HepG2 (cell line): ENCODE measurements around the gene FAT1. TPM values are rescaled to one million over a fixed set of nuclear protein-coding genes. Genes with fewer than 3 reads are reported as not detected.
A peak's percentile ranks its signal among the peaks of the same experiment; 100 is the strongest.

Source experiments
- ATAC-seq: fragments of 200-7000 bp; cut with Tn5 transposase; 3 replicates; pipeline ENCODE4 v1.9.1; 2020; ENCODE audit warnings: mild to moderate bottlenecking, moderate library complexity
- BruUV-seq: library from RNA; stranded (reverse); fragments of 400-500 nt; replicated peaks from 2 replicates; lab custom pipeline; 2021; lab: Mats Ljungman, UMichigan
- CTCF ChIA-PET: fragments of 300-600 bp; formaldehyde crosslinking; extraction: SDS; loops from one replicate; lab custom pipeline; 2021; ENCODE audit warnings: low total read pairs, inconsistent platforms, low intra/inter-chr PET ratio; lab: Yijun Ruan, JAX
- POLR2A ChIA-PET: fragments of 350-600 bp; sonication (Branson Sonifier 250); formaldehyde crosslinking; loops from one replicate; lab custom pipeline; 2020; ENCODE audit warnings: antibody characterized with exemption, inconsistent platforms; lab: Yijun Ruan, JAX
- DNase-seq: peaks from one replicate; pipeline ENCODE4 v3.0.0-alpha.2; 2015; ENCODE audit warnings: low spot score
- FAIRE-seq: peaks from 3 replicates; lab custom pipeline; 2011; peaks lifted over from hg19 to GRCh38; lab: Jason Lieb, UNC
- H2AFZ ChIP-seq: one replicate; pipeline ENCODE4 v1.6.1; 2011; ENCODE audit warnings: low read length, inconsistent platforms
- H3K27ac ChIP-seq: fragments of 300-600 bp; 3 replicates; pipeline ENCODE4 v1.8.0; 2011; ENCODE audit warnings: mixed run types, mild to moderate bottlenecking, mixed read lengths, low read length, inconsistent platforms; ENCODE audit not compliant: insufficient read depth; ENCODE audit errors: extremely low read length
- H3K27me3 ChIP-seq, 2 experiments: fragments of 200-600 bp in 1 of 2; 2 replicates in 1 of 2; 3 replicates in 1 of 2; pipeline versions ENCODE4 v1.6.0 to v1.8.0; 2011; ENCODE audit warnings: low read length in 2 of 2, mild to moderate bottlenecking in 2 of 2, moderate library complexity in 2 of 2, inconsistent platforms in 1 of 2; ENCODE audit not compliant: insufficient read depth in 2 of 2, control insufficient read depth in 1 of 2
- H3K36me3 ChIP-seq, 2 experiments: fragments of 200-600 bp in 1 of 2; replicated peaks in 1 of 2; 2 replicates in 1 of 2; 3 replicates in 1 of 2; pipeline versions ENCODE4 v1.5.1 to v1.8.0; 2011; ENCODE audit warnings: low read length in 2 of 2, inconsistent platforms in 1 of 2; ENCODE audit not compliant: insufficient read depth in 2 of 2, control insufficient read depth in 1 of 2
- H3K4me1 ChIP-seq: 2 replicates; pipeline ENCODE4 v1.5.1; 2012; ENCODE audit warnings: low read length, inconsistent platforms; ENCODE audit not compliant: insufficient read depth
- H3K4me2 ChIP-seq: 2 replicates; pipeline ENCODE4 v1.6.0; 2011; ENCODE audit warnings: low read depth, low read length, inconsistent platforms
- H3K4me3 ChIP-seq, 3 experiments: fragments of 200-600 bp in 1 of 3; sonication (generic), shearing (Covaris generic) in 1 of 3; replicated peaks in 1 of 3; 2 replicates each; pipeline ENCODE4 v1.5.1; 2011 to 2016; ENCODE audit warnings: low read length in 3 of 3, inconsistent platforms in 2 of 3, low read depth in 2 of 3, mild to moderate bottlenecking in 2 of 3, control low read depth in 1 of 3, mixed read lengths in 1 of 3; ENCODE audit not compliant: insufficient read depth in 1 of 3
- H3K79me2 ChIP-seq: one replicate; pipeline ENCODE4 v1.6.1; 2011; ENCODE audit warnings: low read length, inconsistent platforms; ENCODE audit not compliant: insufficient read depth
- H3K9ac ChIP-seq: 2 replicates; pipeline ENCODE4 v1.6.0; 2011; ENCODE audit warnings: mild to moderate bottlenecking, low read depth, low read length, inconsistent platforms; ENCODE audit not compliant: insufficient read depth
- H3K9me3 ChIP-seq: 2 replicates; pipeline ENCODE4 v1.5.1; 2012; ENCODE audit warnings: mild to moderate bottlenecking, low read length
- H4K20me1 ChIP-seq: 2 replicates; pipeline ENCODE4 v1.6.0; 2011; ENCODE audit warnings: inconsistent platforms, mild to moderate bottlenecking, low read length, moderate library complexity; ENCODE audit not compliant: insufficient read depth
- AGO2 ChIP-seq: fragments of 200-400 bp; formaldehyde crosslinking; optimal IDR thresholded peaks from 2 replicates; pipeline ENCODE3; 2017; ENCODE audit warnings: mild to moderate bottlenecking, low read depth, low read length, moderate library complexity
- ARNT ChIP-seq: fragments of 450-650 bp; IDR thresholded peaks from 2 replicates; pipeline ENCODE4 v1.6.1; 2017
- ATF7-NPFF ChIP-seq: sonication (generic); formaldehyde crosslinking; IDR thresholded peaks from 2 replicates; pipeline ENCODE4 v1.8.1; 2023; ENCODE audit warnings: mild to moderate bottlenecking, low read depth, missing genetic modification reagents, moderate library complexity
- HMG20B ChIP-seq: conservative IDR thresholded peaks from 2 replicates; pipeline ENCODE4 v1.6.1; 2016; ENCODE audit warnings: missing genetic modification reagents, missing compliant biosample characterization
- MBD4 ChIP-seq: IDR thresholded peaks from 2 replicates; pipeline ENCODE4 v1.6.1; 2012; ENCODE audit warnings: low read length, inconsistent platforms, borderline replicate concordance
- MIXL1 ChIP-seq: IDR thresholded peaks from 2 replicates; pipeline ENCODE4 v1.6.1; 2016
- RXRA ChIP-seq: sonication (generic); formaldehyde crosslinking; IDR thresholded peaks from 2 replicates; pipeline ENCODE4 v1.5.1; 2020; ENCODE audit warnings: missing genetic modification reagents
- SOX6 ChIP-seq, 2 experiments: fragments of 450-650 bp in 1 of 2; sonication (generic) in 1 of 2; formaldehyde crosslinking in 1 of 2; IDR thresholded peaks; 2 replicates each; pipeline versions ENCODE4 v1.4.0 to v1.6.1; 2017 to 2020; ENCODE audit warnings: antibody characterized with exemption in 1 of 2, mild to moderate bottlenecking in 1 of 2, missing genetic modification reagents in 1 of 2
- SRSF9 ChIP-seq: fragments of 200-400 bp; formaldehyde crosslinking; IDR thresholded peaks from 2 replicates; pipeline ENCODE4 v1.6.1; 2018; ENCODE audit warnings: borderline replicate concordance, mild to moderate bottlenecking, low read depth, low read length; ENCODE audit not compliant: insufficient read depth, poor library complexity, severe bottlenecking
- THYN1 ChIP-seq: sonication (generic); formaldehyde crosslinking; IDR thresholded peaks from 2 replicates; pipeline ENCODE4 v1.8.1; 2023; ENCODE audit warnings: low read depth, mild to moderate bottlenecking, moderate library complexity, missing genetic modification reagents, borderline replicate concordance
- ZBTB38 ChIP-seq: sonication (generic); formaldehyde crosslinking; IDR thresholded peaks from 2 replicates; pipeline ENCODE4 v1.5.1; 2020; ENCODE audit warnings: mild to moderate bottlenecking, missing genetic modification reagents
- ZBTB8A ChIP-seq: sonication (generic); formaldehyde crosslinking; IDR thresholded peaks from 2 replicates; pipeline ENCODE4 v1.4.0; 2020; ENCODE audit warnings: mild to moderate bottlenecking, low read depth, missing genetic modification reagents, borderline replicate concordance
- ZFP1 ChIP-seq: IDR thresholded peaks from 2 replicates; pipeline ENCODE4 v1.6.1; 2016
- ZFP36L1 ChIP-seq: sonication (generic); formaldehyde crosslinking; IDR thresholded peaks from 2 replicates; pipeline ENCODE4 v1.8.0; 2022; ENCODE audit warnings: mild to moderate bottlenecking, missing genetic modification reagents, moderate library complexity
- ZFP82 ChIP-seq: sonication (generic); formaldehyde crosslinking; IDR thresholded peaks from 2 replicates; pipeline ENCODE4 v1.5.1; 2020; ENCODE audit warnings: mild to moderate bottlenecking, missing genetic modification reagents, borderline replicate concordance
- ZKSCAN1 ChIP-seq: fragments of 150-350 bp; IDR thresholded peaks from 2 replicates; pipeline ENCODE4 v1.6.1; 2014; ENCODE audit warnings: low read length
- ZNF12 ChIP-seq: sonication (generic); formaldehyde crosslinking; IDR thresholded peaks from 2 replicates; pipeline ENCODE4 v1.5.0; 2020; ENCODE audit warnings: missing genetic modification reagents
- ZNF225 ChIP-seq: sonication (generic); formaldehyde crosslinking; IDR thresholded peaks from 2 replicates; pipeline ENCODE4 v1.4.0; 2020; ENCODE audit warnings: mild to moderate bottlenecking, missing genetic modification reagents
- ZNF441 ChIP-seq: sonication (generic); formaldehyde crosslinking; IDR thresholded peaks from 2 replicates; pipeline ENCODE4 v1.7.0; 2021; ENCODE audit warnings: missing genetic modification reagents, borderline replicate concordance
- ZNF788 ChIP-seq: sonication (generic); formaldehyde crosslinking; IDR thresholded peaks from 2 replicates; pipeline ENCODE4 v1.5.0; 2020; ENCODE audit warnings: mild to moderate bottlenecking, missing genetic modification reagents, borderline replicate concordance
- ZSCAN29 ChIP-seq: sonication (generic); formaldehyde crosslinking; conservative IDR thresholded peaks from 2 replicates; pipeline ENCODE4 v1.4.0; 2020; ENCODE audit warnings: mild to moderate bottlenecking, missing genetic modification reagents
- WGBS: methylation state at CpG from one replicate; pipeline ENCODE4 v1.1.6; 2017; ENCODE audit warnings: low lambda C conversion rate; 5-methylcytosine and 5-hydroxymethylcytosine counted together
- in situ Hi-C: cut with HindIII; loops from 2 replicates; pipeline ENCODE4 v1.10.0; 2017; ENCODE audit warnings: low pct_unique_long_range_greater_than_20kb; ENCODE audit not compliant: extremely low pct_ligation_motif_present
- intact Hi-C: fragments of 100-400 bp; cut with micrococcal nuclease; formaldehyde crosslinking; loops from one replicate; pipeline ENCODE4 v1.10.0; 2022; ENCODE audit not compliant: unreplicated experiment
- polyA plus RNA-seq, 8 experiments: library from polyadenylated mRNA; depleted of rRNA in 3 of 8; stranded (reverse) in 7 of 8; unstranded in 1 of 8; fragments of >200 nt; fragmentation: Illumina TruSeq in 4 of 8; extraction: Trizol in 4 of 8; gene quantifications; 2 replicates each; pipeline versions ENCODE4 v1.2.1 to v1.2.3, GENCODE V29; 2011 to 2016; ENCODE audit warnings: low read depth in 4 of 8, missing spikeins in 1 of 8, mixed read lengths in 1 of 8; ENCODE audit not compliant: insufficient read depth in 1 of 8
- total RNA-seq, 5 experiments: library from RNA; depleted of rRNA; stranded (reverse); fragments of >200 nt; fragmentation: Illumina TruSeq; extraction: Trizol; gene quantifications; 2 replicates each; pipeline ENCODE4 v1.2.3, GENCODE V29; 2016; ENCODE audit warnings: low read depth in 1 of 5
- TF ChIP-seq, protein P1 (sequence below): sonication (generic); formaldehyde crosslinking; IDR thresholded peaks from 2 replicates; pipeline ENCODE4 v1.4.0; 2020; ENCODE audit warnings: mild to moderate bottlenecking, missing genetic modification reagents

The FAT1 gene
- total and polyA plus RNA-seq, 2 of the 13 experiments (the other 11 are each of a cell fraction or from before 2014, with no cell fraction given): 185 to 216 TPM

GRCh38 chr4:186596850-186597390 lies 126.7 kb downstream of the FAT1 start:
- ATAC-seq: no peak
- H3K9ac ChIP-seq: no peak overlapping the region
- H3K4me1 ChIP-seq: no peaks in the 10 kb centered on the region
- H3K79me2 ChIP-seq: no peaks in the 10 kb centered on the region
- H3K9me3 ChIP-seq: no peaks in the 10 kb centered on the region
- no peaks in the 10 kb centered on the region for H3K27me3 ChIP-seq
- no peaks in the 10 kb centered on the region for H4K20me1 ChIP-seq
- intact Hi-C loops: no loop called here
- BruUV-seq: no TSS peak
- H3K4me3 ChIP-seq: no peak overlapping the region
- no peak overlapping the region for H3K27ac ChIP-seq
- no peak overlapping the region for H3K4me2 ChIP-seq
- CTCF ChIA-PET: no interaction called here
- H2AFZ ChIP-seq: no peak overlapping the region
- TF ChIP-seq ZBTB38 (CRISPR knock-in tag): 0 out of 2 replicates have a peak, but pooled peaks have one; percentile 25
- no peak for TF ChIP-seq RXRA (CRISPR knock-in tag)
- peak; percentile 35 for TF ChIP-seq AGO2
- TF ChIP-seq, all 625 proteins: peak for 2
- H3K36me3 ChIP-seq: peaks cover 39 to 87% of the 10 kb centered on the region in 2 experiments
- no peak for DNase-seq
- 97% methylated on average over 23 of the region's 23 CpGs for WGBS
- POLR2A ChIA-PET: no interaction called here
- no peak for FAIRE-seq
- in situ Hi-C loops: no loop called here

GRCh38 chr4:186596346-186596745 lies 127.3 kb downstream of the FAT1 start:
- CTCF ChIA-PET: no interaction called here
- TF ChIP-seq MIXL1 (CRISPR knock-in tag) (no peak), ZNF12 (CRISPR knock-in tag) (no peak), ATF7-NPFF (CRISPR knock-in tag) (no peak), ZNF788 (no peak), ZSCAN29 (CRISPR knock-in tag) (no peak), HMG20B (no peak), MBD4 (no peak), ZNF441 (no peak), SOX6 (IDR thresholded peaks at IDR 0.05) (no peak), SOX6 (CRISPR knock-in tag; IDR thresholded peaks at IDR 0.05) (no peak), ZFP36L1 (CRISPR knock-in tag) (no peak), ZKSCAN1 (no peak), THYN1 (no peak), ZBTB8A (CRISPR knock-in tag) (no peak), ARNT (no peak), ZFP1 (no peak), ZFP82 (CRISPR knock-in tag) (no peak), ZNF225 (no peak), SRSF9 (no peak)
- TF ChIP-seq, protein P1, sequence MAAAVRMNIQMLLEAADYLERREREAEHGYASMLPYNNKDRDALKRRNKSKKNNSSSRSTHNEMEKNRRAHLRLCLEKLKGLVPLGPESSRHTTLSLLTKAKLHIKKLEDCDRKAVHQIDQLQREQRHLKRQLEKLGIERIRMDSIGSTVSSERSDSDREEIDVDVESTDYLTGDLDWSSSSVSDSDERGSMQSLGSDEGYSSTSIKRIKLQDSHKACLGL: no peak

More at GRCh38 chr4:186596346-186596745, 127.3 kb downstream of the FAT1 start:
- Histone ChIP-seq H3K4me1 (no peaks in the 10 kb centered on the region), H4K20me1 (no peaks in the 10 kb centered on the region), H3K9me3 (no peaks in the 10 kb centered on the region), H3K36me3 (peaks cover 41 to 90% of the 10 kb centered on the region in 2 experiments), H3K27me3 (no peaks in the 10 kb centered on the region), H3K9ac (no peak overlapping the region), H2AFZ (no peak overlapping the region), H3K79me2 (no peaks in the 10 kb centered on the region), H3K4me2 (no peak overlapping the region), H3K27ac (no peak overlapping the region), H3K4me3 (no peak overlapping the region)
- WGBS: 99% methylated on average over 12 of the region's 12 CpGs
- BruUV-seq: no TSS peak
- in situ Hi-C loops (no loop called here), intact Hi-C loops (no loop called here)
- FAIRE-seq: no peak
- POLR2A ChIA-PET: no interaction called here
- ATAC-seq: no peak
- DNase-seq: no peak
